Liver (tissue), 9 donors: ENCODE data around the gene ATE1. TPM values are rescaled to one million over a fixed set of nuclear protein-coding genes. Genes with fewer than 3 reads are reported as not detected.

Experiments used
- DNase-seq: peaks from one replicate; pipeline ENCODE4 v3.0.0-alpha.2; 2017; ENCODE audit warnings: low spot score
- H3K27ac ChIP-seq, 2 donors: one replicate each; pipeline ENCODE4 v1.7.0; 2013; ENCODE audit warnings: inconsistent platforms in 2 of 2, low read length in 2 of 2, control low read depth in 1 of 2, low read depth in 1 of 2, mild to moderate bottlenecking in 1 of 2
- H3K27me3 ChIP-seq, 4 donors: one replicate each; pipeline versions ENCODE4 v1.6.1 to v1.7.0; 2013; ENCODE audit warnings: low read length in 3 of 4, inconsistent platforms in 1 of 4, mild to moderate bottlenecking in 1 of 4, moderate library complexity in 1 of 4; ENCODE audit not compliant: control insufficient read depth in 4 of 4, insufficient read depth in 4 of 4
- H3K36me3 ChIP-seq, 4 donors: one replicate each; pipeline versions ENCODE4 v1.6.1 to v1.7.0; 2013; ENCODE audit warnings: low read length in 3 of 4, mild to moderate bottlenecking in 3 of 4, low read depth in 1 of 4, moderate library complexity in 1 of 4; ENCODE audit not compliant: control insufficient read depth in 4 of 4, insufficient read depth in 3 of 4
- H3K4me1 ChIP-seq, 4 donors: one replicate each; pipeline versions ENCODE4 v1.6.1 to v1.7.0; 2013; ENCODE audit warnings: low read length in 3 of 4, mild to moderate bottlenecking in 3 of 4, moderate library complexity in 1 of 4; ENCODE audit not compliant: control insufficient read depth in 4 of 4, insufficient read depth in 4 of 4
- H3K4me3 ChIP-seq, 3 donors: one replicate each; pipeline versions ENCODE4 v1.6.1 to v1.7.0; 2013; ENCODE audit warnings: low read length in 3 of 3, control low read depth in 1 of 3, low read depth in 1 of 3, mild to moderate bottlenecking in 1 of 3
- H3K9ac ChIP-seq, 2 donors: one replicate each; pipeline ENCODE4 v1.7.0; 2013; ENCODE audit warnings: low read length in 2 of 2, mild to moderate bottlenecking in 2 of 2, moderate library complexity in 2 of 2, control low read depth in 1 of 2, low read depth in 1 of 2
- H3K9me3 ChIP-seq, 4 donors: one replicate each; pipeline versions ENCODE4 v1.6.1 to v1.7.0; 2013; ENCODE audit warnings: low read length in 3 of 4; ENCODE audit not compliant: control insufficient read depth in 4 of 4
- ATF3 ChIP-seq: IDR thresholded peaks from 2 replicates; pipeline ENCODE4 v1.6.1; 2016; ENCODE audit warnings: antibody characterized with exemption
- EGR1 ChIP-seq, 2 donors: IDR thresholded peaks; 2 replicates each; pipeline ENCODE4 v1.6.1; 2016 to 2018; ENCODE audit warnings: antibody characterized with exemption in 2 of 2, low read depth in 2 of 2
- FOXA1 ChIP-seq: IDR thresholded peaks from 2 replicates; pipeline ENCODE4 v1.6.1; 2016; ENCODE audit warnings: antibody characterized with exemption
- FOXA2 ChIP-seq: IDR thresholded peaks from 2 replicates; pipeline ENCODE4 v1.6.1; 2016; ENCODE audit warnings: antibody characterized with exemption
- GABPA ChIP-seq, 2 donors: IDR thresholded peaks in 1 of 2; conservative IDR thresholded peaks in 1 of 2; 2 replicates each; pipeline ENCODE4 v1.6.1; 2016; ENCODE audit warnings: antibody characterized with exemption in 2 of 2, mild to moderate bottlenecking in 1 of 2, moderate library complexity in 1 of 2
- HNF4A ChIP-seq, 2 donors: conservative IDR thresholded peaks; 2 replicates each; pipeline ENCODE4 v1.6.1; 2016; ENCODE audit warnings: antibody characterized with exemption in 2 of 2, mild to moderate bottlenecking in 2 of 2
- HNF4G ChIP-seq: IDR thresholded peaks from 2 replicates; pipeline ENCODE4 v1.6.1; 2016; ENCODE audit warnings: antibody characterized with exemption
- JUND ChIP-seq, 2 donors: IDR thresholded peaks; 2 replicates each; pipeline ENCODE4 v1.6.1; 2016; ENCODE audit warnings: antibody characterized with exemption in 2 of 2
- MAX ChIP-seq: IDR thresholded peaks from 2 replicates; pipeline ENCODE4 v1.6.1; 2016; ENCODE audit warnings: antibody characterized with exemption
- NR2F2 ChIP-seq: IDR thresholded peaks from 2 replicates; pipeline ENCODE4 v1.6.1; 2016; ENCODE audit warnings: antibody characterized with exemption
- RAD21 ChIP-seq, 2 donors: IDR thresholded peaks; 2 replicates each; pipeline ENCODE4 v1.6.1; 2016; ENCODE audit warnings: antibody characterized with exemption in 2 of 2, mild to moderate bottlenecking in 2 of 2
- REST ChIP-seq: IDR thresholded peaks from 2 replicates; pipeline ENCODE4 v1.6.1; 2016; ENCODE audit warnings: antibody characterized with exemption, mild to moderate bottlenecking
- RXRA ChIP-seq, 2 donors: IDR thresholded peaks; 2 replicates each; pipeline ENCODE4 v1.6.1; 2017 to 2018; ENCODE audit warnings: antibody characterized with exemption in 2 of 2, mild to moderate bottlenecking in 1 of 2
- SP1 ChIP-seq: IDR thresholded peaks from 2 replicates; pipeline ENCODE4 v1.6.1; 2018; ENCODE audit warnings: antibody characterized with exemption, mild to moderate bottlenecking
- TAF1 ChIP-seq: conservative IDR thresholded peaks from 2 replicates; pipeline ENCODE4 v1.6.1; 2016; ENCODE audit warnings: antibody characterized with exemption, mild to moderate bottlenecking
- YY1 ChIP-seq: IDR thresholded peaks from 2 replicates; pipeline ENCODE4 v1.6.1; 2016; ENCODE audit warnings: antibody characterized with exemption, mild to moderate bottlenecking
- ZBTB33 ChIP-seq: IDR thresholded peaks from 2 replicates; pipeline ENCODE4 v1.6.1; 2016; ENCODE audit warnings: antibody characterized with exemption
- WGBS: extraction: QIAGEN DNeasy Blood & Tissue Kit; methylation state at CpG from one replicate; pipeline ENCODE4 v1.1.7; 2013; 5-methylcytosine and 5-hydroxymethylcytosine counted together
- polyA plus RNA-seq, 2 donors: library from polyadenylated mRNA; stranded (reverse) in 1 of 2; unstranded in 1 of 2; fragments of 200-250 nt in 1 of 2; fragments of >200 nt in 1 of 2; fragmentation: Nextera tagmentation in 1 of 2; extraction: Ambion mirVana in 1 of 2; gene quantifications; one replicate each; pipeline versions ENCODE4 v1.2.1 to v1.2.3, GENCODE V29; 2013 to 2015
- total RNA-seq, 2 donors: library from RNA; depleted of rRNA; stranded (reverse); fragments of >200 nt; gene quantifications; one replicate each; pipeline ENCODE4 v1.2.3, GENCODE V29; 2014
- TF ChIP-seq, protein P1 (sequence below): fragments of 150-350 bp; IDR thresholded peaks from 2 replicates; pipeline ENCODE4 v1.5.1; 2017; ENCODE audit warnings: improper control_type of control experiment, low read depth, low read length; ENCODE audit not compliant: missing input control
- donor health status: healthy.
- donor health status: healthy.
- donor health status: healthy.
- donor health status: healthy.
- donor health status: healthy.

The ATE1 gene
- total and polyA plus RNA-seq, 4 donors = 7.9 to 34.9 (median 13.5) TPM

- peaks cover 7 to 41% (median 30%) of the 10 kb centered on the region in 4 donors for H3K36me3 ChIP-seq
- no peak overlapping the region for H3K4me3 ChIP-seq
- H3K4me1 ChIP-seq = no peaks in the 10 kb centered on the region
- DNase-seq = no peak
- no peak for TF ChIP-seq FOXA2
- no peak for TF ChIP-seq SP1
- no peak for TF ChIP-seq ATF3
- no peak for TF ChIP-seq TAF1
- no peak for TF ChIP-seq REST
- TF ChIP-seq MAX = no peak
- no peak for TF ChIP-seq HNF4G
- no peak for TF ChIP-seq YY1
- no peak for TF ChIP-seq RXRA (IDR thresholded peaks at IDR 0.05)
- no peak for TF ChIP-seq GABPA (IDR thresholded peaks at IDR 0.05 in 1 of 2, conservative IDR thresholded peaks at IDR 0.05 in 1 of 2)
- no peak for TF ChIP-seq RAD21 (IDR thresholded peaks at IDR 0.05)
- no peak for TF ChIP-seq HNF4A (conservative IDR thresholded peaks at IDR 0.05)
- no peak for TF ChIP-seq NR2F2
- TF ChIP-seq ZBTB33 = no peak
- TF ChIP-seq FOXA1 = no peak
- TF ChIP-seq EGR1 (IDR thresholded peaks at IDR 0.05; ENCODE audit: low read depth in 2 of 2) = no peak
- no peak for TF ChIP-seq JUND (IDR thresholded peaks at IDR 0.05)
- TF ChIP-seq, protein P1, sequence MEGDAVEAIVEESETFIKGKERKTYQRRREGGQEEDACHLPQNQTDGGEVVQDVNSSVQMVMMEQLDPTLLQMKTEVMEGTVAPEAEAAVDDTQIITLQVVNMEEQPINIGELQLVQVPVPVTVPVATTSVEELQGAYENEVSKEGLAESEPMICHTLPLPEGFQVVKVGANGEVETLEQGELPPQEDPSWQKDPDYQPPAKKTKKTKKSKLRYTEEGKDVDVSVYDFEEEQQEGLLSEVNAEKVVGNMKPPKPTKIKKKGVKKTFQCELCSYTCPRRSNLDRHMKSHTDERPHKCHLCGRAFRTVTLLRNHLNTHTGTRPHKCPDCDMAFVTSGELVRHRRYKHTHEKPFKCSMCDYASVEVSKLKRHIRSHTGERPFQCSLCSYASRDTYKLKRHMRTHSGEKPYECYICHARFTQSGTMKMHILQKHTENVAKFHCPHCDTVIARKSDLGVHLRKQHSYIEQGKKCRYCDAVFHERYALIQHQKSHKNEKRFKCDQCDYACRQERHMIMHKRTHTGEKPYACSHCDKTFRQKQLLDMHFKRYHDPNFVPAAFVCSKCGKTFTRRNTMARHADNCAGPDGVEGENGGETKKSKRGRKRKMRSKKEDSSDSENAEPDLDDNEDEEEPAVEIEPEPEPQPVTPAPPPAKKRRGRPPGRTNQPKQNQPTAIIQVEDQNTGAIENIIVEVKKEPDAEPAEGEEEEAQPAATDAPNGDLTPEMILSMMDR = no peak
- WGBS = 68% methylated on average over 2 of the region's 2 CpGs
- no peaks in the 10 kb centered on the region for H3K27me3 ChIP-seq
- H3K27ac ChIP-seq = no peak overlapping the region
- no peak overlapping the region for H3K9ac ChIP-seq
- H3K9me3 ChIP-seq = no peaks in the 10 kb centered on the region
These were observed 33.6 kb upstream of the ATE1 start for GRCh38 chr10:121961456-121961855.
